Uterus (tissue), 4 donors: Measurements from ENCODE around the gene TTBK2. TPM values are rescaled to one million over a fixed set of nuclear protein-coding genes. Genes with fewer than 3 reads are reported as not detected.

Source experiments
- DNase-seq, 2 donors: peaks; one replicate each; pipeline ENCODE4 v3.0.0-alpha.2; 2019 to 2020
- H3K27ac ChIP-seq, 2 donors: fragments of 200-600 bp; sonication (generic); 1 replicate in 1 of 2; 2 replicates in 1 of 2; pipeline ENCODE4 v1.5.1; 2016 to 2018
- H3K27me3 ChIP-seq, 2 donors: fragments of 200-600 bp; sonication (generic); one replicate each; pipeline ENCODE4 v1.5.1; 2018 to 2019; ENCODE audit warnings: control low read depth in 1 of 2
- H3K36me3 ChIP-seq, 2 donors: fragments of 200-600 bp; sonication (generic); one replicate each; pipeline ENCODE4 v1.5.1; 2019; ENCODE audit warnings: control low read depth in 1 of 2
- H3K4me1 ChIP-seq, 2 donors: fragments of 200-600 bp; sonication (generic); one replicate each; pipeline ENCODE4 v1.5.1; 2018 to 2019; ENCODE audit warnings: control low read depth in 1 of 2
- H3K4me3 ChIP-seq, 2 donors: fragments of 200-600 bp; sonication (generic); 1 replicate in 1 of 2; 2 replicates in 1 of 2; pipeline ENCODE4 v1.5.1; 2018 to 2019; ENCODE audit warnings: mild to moderate bottlenecking in 1 of 2
- H3K9me3 ChIP-seq, 2 donors: fragments of 200-600 bp; sonication (generic); one replicate each; pipeline ENCODE4 v1.5.1; 2019; ENCODE audit warnings: control low read depth in 1 of 2
- POLR2A ChIP-seq, 2 donors: fragments of 450-650 bp; IDR thresholded peaks; one replicate each; pipeline ENCODE4 v1.6.1; 2016; ENCODE audit warnings: antibody characterized with exemption in 2 of 2, mild to moderate bottlenecking in 1 of 2, moderate library complexity in 1 of 2
- intact Hi-C: fragments of 100-400 bp; cut with DNase I; formaldehyde crosslinking; loops from one replicate; pipeline ENCODE4 v1.15.1; 2023; ENCODE audit warnings: low total_unique reads
- total RNA-seq, 4 donors: library from RNA; depleted of rRNA in 3 of 4; stranded (reverse); fragments of >200 nt in 3 of 4; gene quantifications; one replicate each; pipeline versions ENCODE4 v1.1.0 to v1.2.4, GENCODE V29; 2014 to 2023
- TF ChIP-seq, protein P1 (sequence below), 4 experiments: fragments of 200-600 bp in 2 of 4; fragments of 450-650 bp in 2 of 4; sonication (generic) in 2 of 4; IDR thresholded peaks; one replicate each; pipeline ENCODE4 v1.5.1; 2016 to 2019; ENCODE audit warnings: antibody characterized with exemption in 4 of 4, mild to moderate bottlenecking in 2 of 4, moderate library complexity in 1 of 4
- donor health status: DM: yes; HTN: yes; CAD: no.

TTBK2 gene
- total RNA-seq, 4 donors from 2014 or later: 5.9 to 32.3 (median 20.6) TPM

GRCh38 chr15:42736793-42737528 is 183.6 kb downstream of the TTBK2 start, which contains the start of gene CDAN1:
Gene CDAN1, minus strand, starts transcription at chr15:42737128. Its CDS starts 26 bp downstream, at chr15:42737102.
- Histone ChIP-seq H3K36me3 (no peaks in the 10 kb centered on the region), H3K4me3 (peak within 1 kb of the TSS; percentile 37 to 65), H3K27ac (peak within 1 kb of the TSS; percentile 91 to 95), H3K9me3 (no peaks in the 10 kb centered on the region), H3K4me1 (peaks cover 0 to 4% of the 10 kb centered on the region in 2 donors), H3K27me3 (no peaks in the 10 kb centered on the region)
- TF ChIP-seq, protein P1, sequence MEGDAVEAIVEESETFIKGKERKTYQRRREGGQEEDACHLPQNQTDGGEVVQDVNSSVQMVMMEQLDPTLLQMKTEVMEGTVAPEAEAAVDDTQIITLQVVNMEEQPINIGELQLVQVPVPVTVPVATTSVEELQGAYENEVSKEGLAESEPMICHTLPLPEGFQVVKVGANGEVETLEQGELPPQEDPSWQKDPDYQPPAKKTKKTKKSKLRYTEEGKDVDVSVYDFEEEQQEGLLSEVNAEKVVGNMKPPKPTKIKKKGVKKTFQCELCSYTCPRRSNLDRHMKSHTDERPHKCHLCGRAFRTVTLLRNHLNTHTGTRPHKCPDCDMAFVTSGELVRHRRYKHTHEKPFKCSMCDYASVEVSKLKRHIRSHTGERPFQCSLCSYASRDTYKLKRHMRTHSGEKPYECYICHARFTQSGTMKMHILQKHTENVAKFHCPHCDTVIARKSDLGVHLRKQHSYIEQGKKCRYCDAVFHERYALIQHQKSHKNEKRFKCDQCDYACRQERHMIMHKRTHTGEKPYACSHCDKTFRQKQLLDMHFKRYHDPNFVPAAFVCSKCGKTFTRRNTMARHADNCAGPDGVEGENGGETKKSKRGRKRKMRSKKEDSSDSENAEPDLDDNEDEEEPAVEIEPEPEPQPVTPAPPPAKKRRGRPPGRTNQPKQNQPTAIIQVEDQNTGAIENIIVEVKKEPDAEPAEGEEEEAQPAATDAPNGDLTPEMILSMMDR (IDR thresholded peaks at IDR 0.05): peak in 2 of 4 experiments; percentile 9 to 19
- peak; percentile 71 to 91 for TF ChIP-seq POLR2A (IDR thresholded peaks at IDR 0.05)
- peak; percentile 90 to 94 for DNase-seq
- intact Hi-C loops: loop anchor here (10.0 kb wide), 1 partner anchor 188 kb away; the partner anchor contains the start of gene TTBK2

DNA sequence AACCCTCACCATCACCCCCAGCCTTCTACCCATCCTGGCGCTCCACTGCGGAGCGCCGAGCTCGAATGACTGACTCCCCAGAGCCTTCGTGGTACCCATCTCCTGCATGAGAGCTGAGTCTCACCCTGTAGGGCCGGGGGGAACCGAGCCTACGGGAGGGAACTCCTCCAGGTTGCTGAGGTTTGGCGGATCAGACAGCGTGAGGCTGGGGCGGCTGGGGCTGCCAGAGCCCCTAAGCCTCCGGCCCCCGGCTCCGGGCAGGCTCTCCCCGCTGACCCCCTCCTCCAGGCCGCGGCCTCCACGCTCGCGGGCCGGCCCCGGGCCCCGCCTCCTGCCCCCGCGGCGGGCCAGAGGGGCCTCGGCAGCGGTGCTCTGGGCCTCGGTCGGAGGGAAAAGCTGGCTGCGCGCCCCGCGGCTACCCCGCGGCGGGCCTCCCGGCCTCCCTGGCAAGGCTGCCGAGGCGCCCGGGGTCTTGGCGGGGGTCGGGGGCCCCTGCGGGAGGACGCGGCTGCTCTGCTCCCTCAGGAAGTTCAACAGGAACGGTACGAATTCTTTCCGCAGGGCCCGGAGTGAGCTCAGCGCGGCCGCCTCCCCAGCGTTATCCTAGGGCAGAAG is 184.3 kb downstream of the TTBK2 start:
- Histone ChIP-seq H3K36me3 (no peaks in the 10 kb centered on the region), H3K9me3 (no peaks in the 10 kb centered on the region), H3K27ac (peak overlapping the region; percentile 91 to 95), H3K4me3 (peak overlapping the region; percentile 37 to 65), H3K27me3 (no peaks in the 10 kb centered on the region), H3K4me1 (peaks cover 0 to 4% of the 10 kb centered on the region in 2 donors)
- DNase-seq: peak in 1 of 2 donors; percentile 47
- intact Hi-C loops: loop anchor here (10.0 kb wide), 1 partner anchor 189 kb away; the partner anchor contains the start of gene TTBK2
- TF ChIP-seq, protein P1 (IDR thresholded peaks at IDR 0.05): no peak
- no peak for TF ChIP-seq POLR2A (IDR thresholded peaks at IDR 0.05)

GRCh38 chr15:42735382-42736165 is 185.0 kb downstream of the TTBK2 start:
- peak overlapping the region; percentile 91 to 95 for H3K27ac ChIP-seq
- H3K9me3 ChIP-seq: no peaks in the 10 kb centered on the region
- H3K27me3 ChIP-seq: no peaks in the 10 kb centered on the region
- H3K4me1 ChIP-seq: peaks cover 0 to 4% of the 10 kb centered on the region in 2 donors
- no peak for DNase-seq
- intact Hi-C loops: loop anchor here (10.0 kb wide), 1 partner anchor 189 kb away; the partner anchor contains the start of gene TTBK2
- H3K36me3 ChIP-seq: no peaks in the 10 kb centered on the region
- H3K4me3 ChIP-seq: peak overlapping the region; percentile 37 to 65
- TF ChIP-seq POLR2A (IDR thresholded peaks at IDR 0.05): no peak
- TF ChIP-seq, protein P1 (IDR thresholded peaks at IDR 0.05): no peak

- H3K4me1 ChIP-seq: peaks cover 0 to 4% of the 10 kb centered on the region in 2 donors
- H3K36me3 ChIP-seq: no peaks in the 10 kb centered on the region
These were observed 186.4 kb downstream of the TTBK2 start for GRCh38 chr15:42734076-42734672.

More at GRCh38 chr15:42734076-42734672, 186.4 kb downstream of the TTBK2 start:
- no peak for TF ChIP-seq POLR2A (IDR thresholded peaks at IDR 0.05)
- TF ChIP-seq, protein P1 (IDR thresholded peaks at IDR 0.05): no peak
- intact Hi-C loops: loop anchor here (10.0 kb wide), 1 partner anchor 191 kb away; the partner anchor contains the start of gene TTBK2
- Histone ChIP-seq H3K4me3 (no peak overlapping the region), H3K27ac (no peak overlapping the region), H3K9me3 (no peaks in the 10 kb centered on the region), H3K27me3 (no peaks in the 10 kb centered on the region)
- DNase-seq: no peak
